ENCODE data around the gene RNASEH2A.

- no peak for TF ChIP-seq GATA3 (IDR thresholded peaks at IDR 0.05; ENCODE audit: low read depth, low read length)
- TF ChIP-seq GATA2 (IDR thresholded peaks at IDR 0.05; ENCODE audit: low read depth, low read length): no peak
Measured at GRCh38 chr19:12841094-12841493, 34.7 kb downstream of the RNASEH2A start.
